H9 (cell line): Measurements from ENCODE around the gene FMN1. TPM values are rescaled to one million over a fixed set of nuclear protein-coding genes. Genes with fewer than 3 reads are reported as not detected.
A peak's percentile ranks its signal among the peaks of the same experiment; 100 is the strongest.

Experiments
- DNase-seq: peaks from one replicate; pipeline ENCODE4 v3.0.0-alpha.2; 2017
- H2AFZ ChIP-seq: one replicate; pipeline ENCODE4 v1.6.1; 2013; ENCODE audit warnings: mild to moderate bottlenecking, low read length, control low read depth, moderate library complexity
- H2AK5ac ChIP-seq: 2 replicates; pipeline ENCODE4 v1.6.1; 2013; ENCODE audit warnings: low read length, control low read depth, mixed read lengths; ENCODE audit not compliant: insufficient read length
- H2BK120ac ChIP-seq: one replicate; pipeline ENCODE4 v1.6.1; 2013; ENCODE audit warnings: low read depth, mild to moderate bottlenecking, low read length, control low read depth, inconsistent platforms; ENCODE audit not compliant: poor library complexity, severe bottlenecking
- H2BK12ac ChIP-seq: 2 replicates; pipeline ENCODE4 v1.6.1; 2013; ENCODE audit warnings: low read length, control low read depth, mixed read lengths, low read depth; ENCODE audit not compliant: insufficient read length
- H2BK15ac ChIP-seq: 2 replicates; pipeline ENCODE4 v1.6.1; 2013; ENCODE audit warnings: low read depth, low read length, control low read depth
- H2BK20ac ChIP-seq: one replicate; pipeline ENCODE4 v1.6.1; 2013; ENCODE audit warnings: low read depth, mild to moderate bottlenecking, low read length, control low read depth, inconsistent platforms; ENCODE audit not compliant: poor library complexity, severe bottlenecking
- H2BK5ac ChIP-seq: 2 replicates; pipeline ENCODE4 v1.6.1; 2013; ENCODE audit warnings: low read length, control low read depth, mixed read lengths; ENCODE audit not compliant: insufficient read length
- H3K14ac ChIP-seq: 2 replicates; pipeline ENCODE4 v1.6.1; 2013; ENCODE audit warnings: low read length, control low read depth; ENCODE audit not compliant: insufficient read depth
- H3K18ac ChIP-seq: 2 replicates; pipeline ENCODE4 v1.6.1; 2013; ENCODE audit warnings: low read depth, mild to moderate bottlenecking, mixed read lengths, low read length, control low read depth; ENCODE audit not compliant: insufficient read length
- H3K23ac ChIP-seq: 2 replicates; pipeline ENCODE4 v1.6.1; 2013; ENCODE audit warnings: low read length, control low read depth, mixed read lengths, low read depth; ENCODE audit not compliant: insufficient read length
- H3K23me2 ChIP-seq: 2 replicates; pipeline ENCODE4 v1.6.1; 2013; ENCODE audit warnings: low read depth, mild to moderate bottlenecking, mixed read lengths, low read length, control low read depth; ENCODE audit not compliant: insufficient read length, poor library complexity, severe bottlenecking
- H3K27ac ChIP-seq: 2 replicates; pipeline ENCODE4 v1.5.1; 2013; ENCODE audit warnings: low read length, control low read depth, mixed read lengths, low read depth; ENCODE audit not compliant: insufficient read length
- H3K27me3 ChIP-seq: 2 replicates; pipeline ENCODE4 v1.6.1; 2013; ENCODE audit warnings: low read length, control low read depth, inconsistent platforms; ENCODE audit not compliant: insufficient read depth
- H3K4ac ChIP-seq: 2 replicates; pipeline ENCODE4 v1.6.1; 2013; ENCODE audit warnings: low read depth, mild to moderate bottlenecking, control low read depth, inconsistent platforms, low read length, moderate library complexity
- H3K4me1 ChIP-seq: 2 replicates; pipeline ENCODE4 v1.6.1; 2013; ENCODE audit warnings: low read length, control low read depth, inconsistent platforms; ENCODE audit not compliant: insufficient read depth
- H3K4me2 ChIP-seq: 2 replicates; pipeline ENCODE4 v1.6.1; 2013; ENCODE audit warnings: low read length, control low read depth, mixed read lengths; ENCODE audit not compliant: insufficient read length, insufficient read depth
- H3K56ac ChIP-seq: 2 replicates; pipeline ENCODE4 v1.6.1; 2013; ENCODE audit warnings: low read depth, mild to moderate bottlenecking, mixed read lengths, low read length, control low read depth; ENCODE audit not compliant: insufficient read length
- H3K79me1 ChIP-seq: 2 replicates; pipeline ENCODE4 v1.6.1; 2013; ENCODE audit warnings: low read depth, mild to moderate bottlenecking, moderate library complexity, low read length, control low read depth, inconsistent platforms; ENCODE audit not compliant: insufficient read depth, poor library complexity, severe bottlenecking
- H3K79me2 ChIP-seq: 2 replicates; pipeline ENCODE4 v1.6.1; 2013; ENCODE audit warnings: low read length, control low read depth, inconsistent platforms; ENCODE audit not compliant: insufficient read depth
- H3K9ac ChIP-seq: 2 replicates; pipeline ENCODE4 v1.6.1; 2013; ENCODE audit warnings: low read length, control low read depth, mixed read lengths; ENCODE audit not compliant: insufficient read length; ENCODE audit errors: extremely low read depth
- H3K9me3 ChIP-seq: one replicate; pipeline ENCODE4 v1.6.1; 2013; ENCODE audit warnings: low read depth, low read length, inconsistent platforms; ENCODE audit not compliant: control insufficient read depth
- H3T11ph ChIP-seq: one replicate; pipeline ENCODE4 v1.6.1; 2013; ENCODE audit warnings: mild to moderate bottlenecking, low read length, control low read depth, inconsistent platforms
- H4K20me1 ChIP-seq: one replicate; pipeline ENCODE4 v1.6.1; 2013; ENCODE audit not compliant: control insufficient read depth, insufficient read length, insufficient read depth
- H4K5ac ChIP-seq: 2 replicates; pipeline ENCODE4 v1.6.1; 2013; ENCODE audit warnings: low read depth, mild to moderate bottlenecking, mixed read lengths, low read length, control low read depth; ENCODE audit not compliant: insufficient read length
- H4K8ac ChIP-seq: replicated peaks from 2 replicates; pipeline ENCODE4 v1.6.1; 2013; ENCODE audit warnings: low read length, control low read depth, mixed read lengths, low read depth; ENCODE audit not compliant: insufficient read length
- H4K91ac ChIP-seq: 2 replicates; pipeline ENCODE4 v1.6.1; 2013; ENCODE audit warnings: low read depth, mild to moderate bottlenecking, moderate library complexity, mixed read lengths, low read length, control low read depth; ENCODE audit not compliant: insufficient read length
- H3K27ac Mint-ChIP-seq, 3 experiments: 2 replicates in 2 of 3; 3 replicates in 1 of 3; pipeline ENCODE4 v1.8.0; 2020 to 2021; ENCODE audit warnings: mixed read lengths in 3 of 3, mild to moderate bottlenecking in 1 of 3, moderate library complexity in 1 of 3
- H3K27me3 Mint-ChIP-seq: 2 replicates; pipeline ENCODE4 v1.8.0; 2021; ENCODE audit warnings: low read depth, mild to moderate bottlenecking, moderate library complexity, mixed read lengths
- H3K36me3 Mint-ChIP-seq, 3 experiments: 2 replicates in 2 of 3; 3 replicates in 1 of 3; pipeline ENCODE4 v1.8.0; 2020 to 2021; ENCODE audit warnings: low read depth in 3 of 3, mixed read lengths in 3 of 3; ENCODE audit not compliant: insufficient read depth in 1 of 3
- H3K4me1 Mint-ChIP-seq, 2 experiments: 2 replicates each; pipeline ENCODE4 v1.8.0; 2020; ENCODE audit warnings: mixed read lengths in 2 of 2
- H3K4me3 Mint-ChIP-seq, 2 experiments: 2 replicates in 1 of 2; 3 replicates in 1 of 2; pipeline ENCODE4 v1.8.0; 2020 to 2021; ENCODE audit warnings: mild to moderate bottlenecking in 2 of 2, mixed read lengths in 2 of 2, moderate library complexity in 1 of 2
- H3K9me3 Mint-ChIP-seq, 2 experiments: 2 replicates in 1 of 2; 3 replicates in 1 of 2; pipeline ENCODE4 v1.8.0; 2020; ENCODE audit warnings: mild to moderate bottlenecking in 2 of 2, mixed read lengths in 2 of 2, moderate library complexity in 1 of 2
- WGBS: extraction: QIAGEN DNeasy Blood & Tissue Kit; methylation state at CpG from one replicate; pipeline ENCODE4 v1.1.7; 2013; ENCODE audit warnings: missing lambda C conversion rate, low lambda C conversion rate, mixed read lengths; ENCODE audit not compliant: insufficient read length; ENCODE audit errors: extremely low coverage; 5-methylcytosine and 5-hydroxymethylcytosine counted together
- total RNA-seq: library from RNA; stranded (reverse); gene quantifications from 2 replicates; pipeline ENCODE4 v1.2.1, GENCODE V29; 2021
- TF ChIP-seq, protein P1 (sequence below): fragments of 200-600 bp; sonication (generic); conservative IDR thresholded peaks from 3 replicates; pipeline ENCODE4 v1.8.0; 2021; ENCODE audit warnings: antibody characterized with exemption, mild to moderate bottlenecking

The FMN1 gene
- total RNA-seq, 1 experiment from 2014 or later, result 1.9 TPM

DNA sequence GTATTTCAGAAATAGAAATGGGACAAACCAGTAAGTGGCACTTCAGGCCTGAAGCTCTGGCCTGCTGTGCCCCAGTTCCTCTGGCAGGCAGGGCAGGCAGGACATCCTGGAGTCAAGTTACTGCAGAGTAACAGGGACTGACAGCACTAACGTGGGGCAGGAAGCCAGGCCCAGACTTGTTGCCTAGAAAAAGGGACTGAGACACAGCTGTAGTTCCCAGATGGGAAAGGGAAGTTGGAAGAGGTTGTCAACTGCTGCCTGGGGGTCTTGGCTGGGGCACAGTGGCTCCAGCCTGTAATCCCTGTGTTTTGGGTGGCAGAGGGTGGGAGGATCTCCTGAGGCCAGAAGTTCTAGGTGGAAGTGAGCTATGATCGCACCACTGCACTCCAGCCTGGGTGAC is 171.9 kb downstream of the FMN1 start:
- Histone ChIP-seq H3K27me3 (no peaks in the 10 kb centered on the region), H3K4me1 (peaks cover 2% of the 10 kb centered on the region; the same call in 1 of the 2 replicates), H4K91ac (no peak overlapping the region), H3T11ph (no peak overlapping the region), H3K23ac (no peak overlapping the region), H4K8ac (no peak overlapping the region), H3K9ac (no peak overlapping the region), H3K56ac (no peak overlapping the region), H3K4ac (no peak overlapping the region), H4K20me1 (no peaks in the 10 kb centered on the region), H4K5ac (no peak overlapping the region), H2AK5ac (no peak overlapping the region), H3K79me2 (no peaks in the 10 kb centered on the region), H3K4me2 (no peak overlapping the region), H3K79me1 (no peaks in the 10 kb centered on the region), H3K27ac (no peak overlapping the region), H3K9me3 (no peaks in the 10 kb centered on the region), H2BK12ac (no peak overlapping the region), H3K18ac (no peak overlapping the region), H2BK5ac (no peak overlapping the region), H2BK15ac (no peak overlapping the region), H3K14ac (no peak overlapping the region), H2BK120ac (no peak overlapping the region), H2BK20ac (no peak overlapping the region), H2AFZ (no peak overlapping the region), H3K23me2 (no peaks in the 10 kb centered on the region)
- 0 out of 5 replicates have a peak overlapping the region, but pooled peaks of 1 of the 2 experiments have one; percentile 30 for H3K4me3 Mint-ChIP-seq
- TF ChIP-seq, protein P1, sequence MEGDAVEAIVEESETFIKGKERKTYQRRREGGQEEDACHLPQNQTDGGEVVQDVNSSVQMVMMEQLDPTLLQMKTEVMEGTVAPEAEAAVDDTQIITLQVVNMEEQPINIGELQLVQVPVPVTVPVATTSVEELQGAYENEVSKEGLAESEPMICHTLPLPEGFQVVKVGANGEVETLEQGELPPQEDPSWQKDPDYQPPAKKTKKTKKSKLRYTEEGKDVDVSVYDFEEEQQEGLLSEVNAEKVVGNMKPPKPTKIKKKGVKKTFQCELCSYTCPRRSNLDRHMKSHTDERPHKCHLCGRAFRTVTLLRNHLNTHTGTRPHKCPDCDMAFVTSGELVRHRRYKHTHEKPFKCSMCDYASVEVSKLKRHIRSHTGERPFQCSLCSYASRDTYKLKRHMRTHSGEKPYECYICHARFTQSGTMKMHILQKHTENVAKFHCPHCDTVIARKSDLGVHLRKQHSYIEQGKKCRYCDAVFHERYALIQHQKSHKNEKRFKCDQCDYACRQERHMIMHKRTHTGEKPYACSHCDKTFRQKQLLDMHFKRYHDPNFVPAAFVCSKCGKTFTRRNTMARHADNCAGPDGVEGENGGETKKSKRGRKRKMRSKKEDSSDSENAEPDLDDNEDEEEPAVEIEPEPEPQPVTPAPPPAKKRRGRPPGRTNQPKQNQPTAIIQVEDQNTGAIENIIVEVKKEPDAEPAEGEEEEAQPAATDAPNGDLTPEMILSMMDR, result no peak
- H3K27me3 Mint-ChIP-seq, result no peaks in the 10 kb centered on the region
- WGBS, result no CpG with 5 or more reads among the region's 2 CpGs
- H3K4me1 Mint-ChIP-seq, result peaks cover 8 to 12% of the 10 kb centered on the region in 2 experiments
- H3K27ac Mint-ChIP-seq, result peak overlapping the region; percentile 46 to 96 (median 65); a peak in 5 of 7 replicates
- peaks cover 0 to 2% of the 10 kb centered on the region in 2 experiments; a peak in 1 of 5 replicates for H3K9me3 Mint-ChIP-seq
- H3K36me3 Mint-ChIP-seq, result peaks cover 0 to 4% (median 0%) of the 10 kb centered on the region in 3 experiments; a peak in 2 of 7 replicates
- peak; percentile 83 for DNase-seq
